GM12873 (cell line): Measurements from ENCODE around the gene SRD5A1.

Source experiments
- TF ChIP-seq, protein P1 (sequence below): IDR thresholded peaks from 2 replicates; pipeline ENCODE4 v1.5.1; 2012; ENCODE audit warnings: low read depth, mild to moderate bottlenecking, moderate library complexity, low read length, control low read depth; ENCODE audit not compliant: insufficient read depth; ENCODE audit errors: missing control alignments

The SRD5A1 gene, protein sequence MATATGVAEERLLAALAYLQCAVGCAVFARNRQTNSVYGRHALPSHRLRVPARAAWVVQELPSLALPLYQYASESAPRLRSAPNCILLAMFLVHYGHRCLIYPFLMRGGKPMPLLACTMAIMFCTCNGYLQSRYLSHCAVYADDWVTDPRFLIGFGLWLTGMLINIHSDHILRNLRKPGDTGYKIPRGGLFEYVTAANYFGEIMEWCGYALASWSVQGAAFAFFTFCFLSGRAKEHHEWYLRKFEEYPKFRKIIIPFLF

DNA sequence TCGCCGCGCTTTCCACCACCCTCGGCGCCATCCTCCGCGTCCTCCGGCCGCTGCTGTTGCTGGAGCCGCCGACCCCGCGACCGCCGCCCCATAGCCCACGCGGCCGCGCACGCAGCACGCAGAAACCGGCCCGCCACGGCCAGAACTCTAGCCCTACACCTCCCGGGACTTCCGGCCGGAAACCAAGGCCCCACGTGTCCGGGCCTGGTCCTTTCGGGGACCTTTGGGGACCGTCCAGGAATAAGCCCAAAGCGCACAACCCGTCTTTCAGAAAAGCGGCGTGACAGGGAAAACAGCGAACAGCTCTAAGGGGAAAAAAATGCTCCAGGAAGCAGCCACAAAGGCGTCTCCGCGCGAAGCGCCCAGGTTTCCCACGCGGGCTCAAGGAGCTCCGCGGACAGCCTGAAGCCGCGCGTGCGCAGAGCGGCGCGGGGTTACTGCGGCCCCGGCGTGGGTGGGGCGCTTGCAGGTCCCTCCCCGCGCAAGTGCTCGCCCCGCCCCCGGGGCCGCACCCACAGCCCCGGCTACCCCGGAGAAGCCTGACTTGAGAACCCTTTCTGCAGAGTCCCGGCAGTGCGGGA is at the start of gene SRD5A1, which contains the start of gene NSUN2:
Gene SRD5A1, plus strand, starts transcription at position 553 of the 581 bp plus-strand sequence. CDS start 137 bp downstream, outside the sequence.
Gene NSUN2, minus strand, starts transcription at position 157 of the 581 bp plus-strand sequence. Its CDS starts 65 bp downstream, at position 92.
- TF ChIP-seq, protein P1, sequence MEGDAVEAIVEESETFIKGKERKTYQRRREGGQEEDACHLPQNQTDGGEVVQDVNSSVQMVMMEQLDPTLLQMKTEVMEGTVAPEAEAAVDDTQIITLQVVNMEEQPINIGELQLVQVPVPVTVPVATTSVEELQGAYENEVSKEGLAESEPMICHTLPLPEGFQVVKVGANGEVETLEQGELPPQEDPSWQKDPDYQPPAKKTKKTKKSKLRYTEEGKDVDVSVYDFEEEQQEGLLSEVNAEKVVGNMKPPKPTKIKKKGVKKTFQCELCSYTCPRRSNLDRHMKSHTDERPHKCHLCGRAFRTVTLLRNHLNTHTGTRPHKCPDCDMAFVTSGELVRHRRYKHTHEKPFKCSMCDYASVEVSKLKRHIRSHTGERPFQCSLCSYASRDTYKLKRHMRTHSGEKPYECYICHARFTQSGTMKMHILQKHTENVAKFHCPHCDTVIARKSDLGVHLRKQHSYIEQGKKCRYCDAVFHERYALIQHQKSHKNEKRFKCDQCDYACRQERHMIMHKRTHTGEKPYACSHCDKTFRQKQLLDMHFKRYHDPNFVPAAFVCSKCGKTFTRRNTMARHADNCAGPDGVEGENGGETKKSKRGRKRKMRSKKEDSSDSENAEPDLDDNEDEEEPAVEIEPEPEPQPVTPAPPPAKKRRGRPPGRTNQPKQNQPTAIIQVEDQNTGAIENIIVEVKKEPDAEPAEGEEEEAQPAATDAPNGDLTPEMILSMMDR = no peak

DNA sequence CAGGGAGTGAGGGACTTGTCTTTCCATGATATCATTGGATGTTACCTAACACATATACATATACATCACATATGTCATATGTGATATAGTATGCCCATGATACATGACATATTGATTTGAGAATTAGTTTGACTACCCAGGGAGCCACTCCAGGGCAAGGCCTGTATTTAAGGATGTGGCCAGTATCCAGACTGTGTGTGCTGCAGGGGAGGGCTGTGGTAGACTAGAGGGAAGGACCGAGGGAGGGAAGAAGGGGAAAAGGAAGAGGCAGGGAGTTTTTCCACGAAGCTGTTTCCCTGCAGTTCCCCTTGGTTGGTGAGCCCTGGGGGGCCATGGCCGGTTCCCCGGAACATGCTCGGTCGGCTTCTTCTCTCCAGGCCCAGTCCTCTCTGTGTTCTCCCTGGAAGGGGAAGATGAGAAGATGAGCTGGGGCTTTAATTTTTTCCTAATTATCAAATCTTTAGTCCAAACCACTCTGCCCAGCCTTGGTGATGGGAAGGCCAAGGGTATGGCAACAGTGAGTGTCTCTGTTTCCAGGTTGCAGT is 49.1 kb upstream of the SRD5A1 start:
- TF ChIP-seq, protein P1 = no peak

DNA sequence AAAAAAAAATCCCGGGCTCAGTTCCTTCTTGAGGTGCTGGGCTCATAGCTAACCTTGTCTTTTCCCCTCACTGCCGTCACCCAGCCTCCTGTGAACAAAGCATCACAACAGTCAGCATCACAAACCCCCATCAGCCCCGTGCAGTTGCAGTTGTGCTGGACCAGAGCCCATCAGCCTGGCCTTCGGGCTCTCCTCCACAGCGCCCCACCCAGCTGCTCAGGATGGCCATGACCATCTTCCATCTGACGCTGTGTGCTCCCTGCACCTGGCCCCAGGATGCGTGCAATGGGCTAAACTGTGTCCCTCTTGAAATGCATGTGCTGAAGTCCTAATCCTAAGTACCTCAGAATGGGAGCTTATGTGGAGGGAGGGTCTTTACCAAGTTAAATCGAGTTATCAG is 48.5 kb upstream of the SRD5A1 start:
- TF ChIP-seq, protein P1 = no peak

DNA sequence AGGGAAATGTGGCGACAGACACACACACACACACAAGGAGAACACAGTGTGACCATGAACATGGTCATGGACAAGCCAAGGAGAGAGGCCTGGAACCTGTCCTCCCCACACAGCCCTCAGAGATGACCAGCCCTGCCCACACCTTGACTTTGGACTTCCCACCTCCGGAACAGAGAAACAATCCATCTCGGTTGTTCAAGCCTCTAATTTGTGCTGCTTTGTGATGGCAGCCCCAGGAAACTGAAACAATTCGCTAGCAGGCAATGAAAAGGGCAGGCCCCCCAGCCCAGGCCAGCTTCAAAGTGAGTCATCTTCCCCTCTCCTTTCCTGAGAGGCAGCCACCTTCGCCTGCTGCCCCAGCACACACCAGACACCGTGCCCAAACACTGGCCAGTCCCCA is 48.1 kb upstream of the SRD5A1 start:
- TF ChIP-seq, protein P1 = no peak

DNA sequence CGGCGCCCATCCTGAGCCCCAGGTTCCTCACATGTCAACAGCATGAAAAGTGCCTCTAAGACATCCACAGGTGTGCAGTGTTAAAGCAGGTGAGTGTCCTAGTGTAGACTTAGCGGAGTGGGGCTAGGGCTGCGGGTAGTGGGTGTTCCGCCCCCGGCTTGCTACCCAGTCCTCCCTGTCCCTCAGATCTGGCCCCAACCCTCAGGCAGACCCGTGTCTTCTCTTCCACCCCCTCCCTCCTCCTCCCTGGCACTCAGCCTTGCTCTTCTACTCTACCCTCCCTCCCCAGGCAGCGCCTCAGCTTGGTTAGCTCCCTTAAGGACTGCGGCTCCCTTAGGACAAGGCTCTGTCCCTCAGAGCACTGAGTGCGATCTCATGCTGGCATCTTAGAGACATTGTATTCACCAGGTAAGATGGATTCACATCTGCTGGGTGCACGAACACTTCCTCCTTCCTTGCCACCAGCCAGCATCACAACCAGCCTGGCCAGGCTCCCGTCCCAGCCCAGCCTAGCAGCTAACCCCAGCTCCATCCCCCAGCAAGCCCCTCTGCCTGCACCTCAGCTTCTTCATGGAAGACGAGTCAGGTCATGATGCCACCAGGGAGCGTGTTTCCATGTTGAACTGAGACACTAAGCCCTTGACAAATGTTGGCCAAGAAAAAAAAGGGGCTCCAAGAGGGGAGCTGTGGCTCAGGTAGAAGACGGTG is 47.1 kb upstream of the SRD5A1 start:
- TF ChIP-seq, protein P1 = no peak

DNA sequence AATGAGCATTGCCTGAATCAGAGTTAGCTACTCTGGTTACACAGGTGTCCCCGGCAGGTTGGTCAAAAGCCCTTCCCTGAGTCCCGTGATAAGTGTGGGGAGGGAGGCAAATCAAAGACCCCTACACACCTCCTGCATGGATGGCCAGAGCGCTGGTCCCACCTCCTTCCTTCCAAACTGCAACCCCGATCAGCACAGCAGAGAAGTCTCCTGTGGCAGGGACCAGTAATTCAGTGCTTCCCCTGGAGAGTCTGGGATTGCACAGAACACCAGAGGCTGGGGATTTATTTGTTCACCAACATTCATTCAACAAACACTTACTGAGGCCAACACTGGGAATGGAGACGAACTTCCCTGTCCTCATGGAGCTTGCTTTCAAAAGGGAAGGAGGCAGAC is 46.6 kb upstream of the SRD5A1 start:
- TF ChIP-seq, protein P1 = no peak

DNA sequence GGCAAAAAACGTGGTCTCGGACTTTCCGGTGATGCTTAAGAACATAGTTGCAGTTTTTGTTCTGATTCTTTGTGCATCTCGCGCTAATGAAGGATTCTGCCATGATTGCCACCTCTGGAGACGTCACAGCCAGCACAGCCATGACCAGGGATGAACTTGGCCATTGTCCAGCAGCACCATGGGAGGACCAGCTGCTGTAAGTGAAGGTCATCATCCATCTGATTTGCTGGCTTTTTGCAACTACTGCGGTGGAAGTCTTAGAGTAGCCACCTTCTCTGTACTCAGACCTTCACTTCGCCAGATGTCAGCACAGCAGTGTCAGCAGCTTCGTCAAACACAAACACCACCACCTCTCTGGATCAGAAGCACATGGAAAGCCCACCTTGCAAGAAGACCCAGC is 46.1 kb upstream of the SRD5A1 start:
- TF ChIP-seq, protein P1 = no peak
